Gastrocnemius medialis (tissue), 4 donors: ENCODE data around the gene ZNF664. TPM values are rescaled to one million over a fixed set of nuclear protein-coding genes. Genes with fewer than 3 reads are reported as not detected.

Experiments
- ATAC-seq, 2 donors: fragments of 150-250 bp; one replicate each; pipeline ENCODE4 v1.9.1; 2016
- DNase-seq, 2 donors: peaks; one replicate each; pipeline ENCODE4 v3.0.0-alpha.2; 2019
- H3K27ac ChIP-seq, 4 donors: fragments of 200-600 bp; sonication (generic); 1 replicate in 1 of 4; 2 replicates in 3 of 4; pipeline ENCODE4 v1.5.1; 2016 to 2018; ENCODE audit warnings: mild to moderate bottlenecking in 2 of 4, moderate library complexity in 1 of 4
- H3K27me3 ChIP-seq, 3 donors: fragments of 200-600 bp; sonication (generic) in 2 of 3; 1 replicate in 1 of 3; 2 replicates in 2 of 3; pipeline versions ENCODE4 v1.5.1 to v1.6.0; 2016 to 2019; ENCODE audit warnings: mild to moderate bottlenecking in 1 of 3, moderate library complexity in 1 of 3
- H3K36me3 ChIP-seq, 2 donors: fragments of 200-600 bp; sonication (generic) in 1 of 2; one replicate each; pipeline ENCODE4 v1.5.1; 2017 to 2018
- H3K4me1 ChIP-seq, 2 donors: fragments of 200-600 bp; sonication (generic) in 1 of 2; one replicate each; pipeline ENCODE4 v1.5.1; 2016 to 2017; ENCODE audit warnings: mild to moderate bottlenecking in 2 of 2
- H3K4me3 ChIP-seq, 4 donors: fragments of 200-600 bp; sonication (generic) in 3 of 4; 1 replicate in 1 of 4; 2 replicates in 3 of 4; pipeline ENCODE4 v1.5.1; 2016 to 2019; ENCODE audit warnings: mild to moderate bottlenecking in 2 of 4
- H3K9me3 ChIP-seq, 3 donors: fragments of 200-600 bp; sonication (generic) in 2 of 3; 1 replicate in 1 of 3; 2 replicates in 2 of 3; pipeline ENCODE4 v1.5.1; 2016 to 2019
- POLR2A ChIP-seq, 2 donors: fragments of 450-650 bp; IDR thresholded peaks; one replicate each; pipeline ENCODE4 v1.6.1; 2017; ENCODE audit warnings: antibody characterized with exemption in 2 of 2, mild to moderate bottlenecking in 2 of 2, moderate library complexity in 2 of 2
- in situ Hi-C, 4 donors: fragments of 200-750 bp; cut with MboI; loops; one replicate each; pipeline versions ENCODE4 v1.15.0 to v1.8.0; 2017; ENCODE audit warnings: low sequenced_read_pairs in 4 of 4
- intact Hi-C: fragments of 100-400 bp; cut with DNase I; formaldehyde crosslinking; loops from one replicate; pipeline ENCODE4 v1.15.1; 2023; ENCODE audit warnings: low total_unique reads
- total RNA-seq, 4 donors: library from RNA; depleted of rRNA; stranded (reverse); fragments of >200 nt; gene quantifications; one replicate each; pipeline versions ENCODE4 v1.1.0 to v1.2.3, GENCODE V29; 2016
- TF ChIP-seq, protein P1 (sequence below), 5 experiments: fragments of 450-650 bp in 3 of 5; fragments of 200-600 bp in 2 of 5; sonication (generic) in 2 of 5; IDR thresholded peaks in 4 of 5; conservative IDR thresholded peaks in 1 of 5; 1 replicate in 4 of 5; 2 replicates in 1 of 5; pipeline ENCODE4 v1.5.1; 2016 to 2019; ENCODE audit warnings: antibody characterized with exemption in 5 of 5, mild to moderate bottlenecking in 3 of 5, moderate library complexity in 3 of 5

Gene ZNF664
- total RNA-seq, 4 donors from 2014 or later: 18.1 to 37.0 (median 32.6) TPM

DNA sequence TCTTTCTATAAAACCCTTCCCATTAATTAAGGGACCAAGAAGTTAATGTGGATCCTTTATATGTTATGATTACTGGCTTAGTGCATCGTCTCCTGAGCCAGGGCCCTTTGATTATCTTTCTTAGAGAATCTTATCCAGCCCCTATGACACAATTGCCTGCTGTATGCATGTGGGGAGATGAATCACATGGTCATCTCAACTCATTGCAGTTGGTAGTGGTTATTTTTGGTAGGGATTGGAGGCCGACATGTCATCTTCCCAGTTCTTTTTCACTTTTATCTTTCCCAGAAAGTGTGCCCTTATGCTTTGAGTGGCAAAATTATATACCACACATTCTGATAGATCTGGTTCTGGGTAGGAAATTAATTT lies 26.0 kb downstream of the ZNF664 start:
- TF ChIP-seq, protein P1, sequence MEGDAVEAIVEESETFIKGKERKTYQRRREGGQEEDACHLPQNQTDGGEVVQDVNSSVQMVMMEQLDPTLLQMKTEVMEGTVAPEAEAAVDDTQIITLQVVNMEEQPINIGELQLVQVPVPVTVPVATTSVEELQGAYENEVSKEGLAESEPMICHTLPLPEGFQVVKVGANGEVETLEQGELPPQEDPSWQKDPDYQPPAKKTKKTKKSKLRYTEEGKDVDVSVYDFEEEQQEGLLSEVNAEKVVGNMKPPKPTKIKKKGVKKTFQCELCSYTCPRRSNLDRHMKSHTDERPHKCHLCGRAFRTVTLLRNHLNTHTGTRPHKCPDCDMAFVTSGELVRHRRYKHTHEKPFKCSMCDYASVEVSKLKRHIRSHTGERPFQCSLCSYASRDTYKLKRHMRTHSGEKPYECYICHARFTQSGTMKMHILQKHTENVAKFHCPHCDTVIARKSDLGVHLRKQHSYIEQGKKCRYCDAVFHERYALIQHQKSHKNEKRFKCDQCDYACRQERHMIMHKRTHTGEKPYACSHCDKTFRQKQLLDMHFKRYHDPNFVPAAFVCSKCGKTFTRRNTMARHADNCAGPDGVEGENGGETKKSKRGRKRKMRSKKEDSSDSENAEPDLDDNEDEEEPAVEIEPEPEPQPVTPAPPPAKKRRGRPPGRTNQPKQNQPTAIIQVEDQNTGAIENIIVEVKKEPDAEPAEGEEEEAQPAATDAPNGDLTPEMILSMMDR (IDR thresholded peaks at IDR 0.05 in 4 of 5, conservative IDR thresholded peaks at IDR 0.05 in 1 of 5): no peak
- TF ChIP-seq POLR2A (IDR thresholded peaks at IDR 0.05): no peak
- in situ Hi-C loops (no loop called here), intact Hi-C loops (no loop called here)
- no peaks in the 10 kb centered on the region for H3K27me3 ChIP-seq
- H3K27ac ChIP-seq: no peak overlapping the region
- H3K4me3 ChIP-seq: no peak overlapping the region
- H3K9me3 ChIP-seq: no peaks in the 10 kb centered on the region
- no peak for ATAC-seq
- peaks cover 0 to 2% of the 10 kb centered on the region in 2 donors for H3K4me1 ChIP-seq
- no peak for DNase-seq
- peaks cover 0 to 9% of the 10 kb centered on the region in 2 donors for H3K36me3 ChIP-seq

DNA sequence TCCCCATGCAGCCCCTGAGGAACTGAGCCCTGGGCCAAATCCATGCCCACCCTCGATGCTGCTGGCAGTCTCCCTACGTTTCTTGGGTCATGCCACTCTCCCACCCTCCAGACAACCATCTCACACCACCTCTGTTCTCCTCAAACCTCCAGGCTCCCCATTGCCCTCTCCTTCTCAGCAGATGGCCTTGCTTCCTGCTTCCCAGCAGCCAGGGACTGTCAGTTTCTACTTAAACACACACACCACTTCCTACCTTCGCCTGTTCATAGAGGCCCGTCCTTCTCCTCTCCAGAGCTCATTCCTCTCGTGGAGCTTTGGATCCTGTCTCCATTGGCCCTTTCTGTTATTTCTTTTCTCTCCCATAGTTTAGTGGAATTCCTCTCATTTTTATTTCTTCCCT lies 27.1 kb downstream of the ZNF664 start:
- DNase-seq (no peak), ATAC-seq (no peak)
- Histone ChIP-seq H3K36me3 (peaks cover 0 to 9% of the 10 kb centered on the region in 2 donors), H3K27ac (no peak overlapping the region), H3K4me1 (peaks cover 9 to 13% of the 10 kb centered on the region in 2 donors), H3K4me3 (no peak overlapping the region), H3K9me3 (no peaks in the 10 kb centered on the region), H3K27me3 (no peaks in the 10 kb centered on the region)
- intact Hi-C loops (no loop called here), in situ Hi-C loops (no loop called here)
- TF ChIP-seq POLR2A (IDR thresholded peaks at IDR 0.05): no peak
- TF ChIP-seq, protein P1 (IDR thresholded peaks at IDR 0.05 in 4 of 5, conservative IDR thresholded peaks at IDR 0.05 in 1 of 5): no peak

DNA sequence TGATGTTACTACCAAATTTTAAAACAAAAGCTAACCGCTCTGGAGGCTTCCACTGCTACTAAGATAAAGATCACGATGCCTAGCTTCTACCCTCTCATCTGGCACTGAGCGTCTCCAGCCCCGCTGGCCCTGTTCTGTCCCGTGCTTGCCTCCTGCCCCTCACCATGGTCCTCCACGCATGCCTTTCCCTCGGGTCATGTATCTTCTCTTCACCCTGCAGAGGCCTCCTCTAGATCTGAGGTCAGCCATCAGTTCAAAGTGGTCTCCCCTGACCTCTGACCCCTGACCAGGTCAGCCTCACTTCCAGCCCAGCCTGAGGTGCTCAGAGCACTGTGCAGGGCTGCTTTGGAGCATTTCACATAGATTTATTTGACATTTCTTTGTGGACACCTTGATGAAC lies 28.3 kb downstream of the ZNF664 start:
- Histone ChIP-seq H3K27me3 (no peaks in the 10 kb centered on the region), H3K4me1 (peaks cover 22 to 25% of the 10 kb centered on the region in 2 donors), H3K4me3 (no peak overlapping the region), H3K36me3 (peaks cover 0 to 9% of the 10 kb centered on the region in 2 donors), H3K9me3 (no peaks in the 10 kb centered on the region), H3K27ac (no peak overlapping the region)
- TF ChIP-seq, protein P1 (IDR thresholded peaks at IDR 0.05 in 4 of 5, conservative IDR thresholded peaks at IDR 0.05 in 1 of 5): no peak
- TF ChIP-seq POLR2A (IDR thresholded peaks at IDR 0.05): no peak
- in situ Hi-C loops (no loop called here), intact Hi-C loops (no loop called here)
- ATAC-seq (no peak), DNase-seq (no peak)

DNA sequence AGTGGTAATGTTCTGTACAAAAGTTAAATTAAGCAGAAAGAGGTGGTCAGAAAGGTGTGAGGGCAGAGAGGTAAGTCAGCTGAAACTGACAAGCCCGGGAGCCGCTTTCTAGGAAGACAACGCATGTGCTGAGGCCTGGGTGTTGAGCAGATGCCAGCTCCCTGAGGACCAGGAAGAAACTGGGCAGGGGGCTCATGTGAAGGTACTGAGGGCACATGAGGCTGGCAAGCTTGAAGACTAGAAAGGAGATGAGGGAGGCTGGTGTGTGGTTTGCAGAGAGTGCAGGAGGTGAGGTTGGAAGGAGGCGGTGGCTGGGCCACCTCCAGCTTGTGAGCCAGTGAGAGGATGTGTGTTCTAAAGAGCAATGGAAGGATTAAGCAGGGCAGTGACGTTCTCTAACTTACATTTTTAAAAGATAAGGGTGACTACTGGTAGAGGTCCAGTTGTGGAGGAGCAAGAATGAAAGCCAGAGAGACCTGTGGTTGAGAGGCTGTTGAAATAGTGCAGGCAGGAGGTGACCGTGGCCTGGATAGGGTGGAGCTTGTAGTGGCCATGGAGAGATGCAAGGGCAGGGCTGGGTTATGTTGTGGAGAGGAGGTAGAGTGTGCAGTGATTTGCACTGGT lies 29.1 kb downstream of the ZNF664 start:
- ATAC-seq (no peak), DNase-seq (no peak)
- H3K27ac ChIP-seq: no peak overlapping the region
- intact Hi-C loops: no loop called here
- TF ChIP-seq, protein P1 (IDR thresholded peaks at IDR 0.05 in 4 of 5, conservative IDR thresholded peaks at IDR 0.05 in 1 of 5): no peak
- no peak for TF ChIP-seq POLR2A (IDR thresholded peaks at IDR 0.05)
- H3K27me3 ChIP-seq: no peaks in the 10 kb centered on the region
- H3K4me1 ChIP-seq: peaks cover 28 to 33% of the 10 kb centered on the region in 2 donors
- peaks cover 0 to 9% of the 10 kb centered on the region in 2 donors for H3K36me3 ChIP-seq
- no peaks in the 10 kb centered on the region for H3K9me3 ChIP-seq
- in situ Hi-C loops: no loop called here
- no peak overlapping the region for H3K4me3 ChIP-seq

DNA sequence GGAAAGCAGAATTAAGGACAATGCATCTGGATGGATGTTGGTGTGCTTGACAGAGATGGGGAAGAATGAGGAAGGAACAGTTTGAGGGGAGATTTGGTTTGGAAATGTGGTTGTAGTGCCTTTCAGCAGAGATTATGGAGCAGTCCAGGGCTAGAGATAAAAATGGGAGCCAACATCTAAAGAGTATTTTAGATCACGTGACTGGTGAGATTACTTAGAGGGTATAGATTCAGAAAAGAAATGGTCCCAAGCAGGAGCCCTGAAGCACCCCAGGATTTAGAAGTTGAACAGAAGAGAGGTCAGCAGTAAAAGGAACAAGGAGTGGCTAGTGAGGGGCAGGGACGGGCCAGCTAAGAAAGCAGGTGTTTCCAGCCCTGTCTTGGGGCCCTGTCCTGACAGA lies 29.6 kb downstream of the ZNF664 start:
- H3K36me3 ChIP-seq: peaks cover 0 to 9% of the 10 kb centered on the region in 2 donors
- DNase-seq: no peak
- TF ChIP-seq POLR2A (IDR thresholded peaks at IDR 0.05): no peak
- TF ChIP-seq, protein P1 (IDR thresholded peaks at IDR 0.05 in 4 of 5, conservative IDR thresholded peaks at IDR 0.05 in 1 of 5): no peak
- no peak for ATAC-seq
- no peaks in the 10 kb centered on the region for H3K27me3 ChIP-seq
- no peaks in the 10 kb centered on the region for H3K9me3 ChIP-seq
- no peak overlapping the region for H3K4me3 ChIP-seq
- in situ Hi-C loops (no loop called here), intact Hi-C loops (no loop called here)
- peaks cover 34 to 38% of the 10 kb centered on the region in 2 donors for H3K4me1 ChIP-seq
- H3K27ac ChIP-seq: no peak overlapping the region
